Measurements from ENCODE around the gene STRBP. TPM values are rescaled to one million over a fixed set of nuclear protein-coding genes. Genes with fewer than 3 reads are reported as not detected.

Gene STRBP
- total RNA-seq, 1 experiment from 2014 or later: 39.9 TPM

- H4K20me1 ChIP-seq (ENCODE audit: insufficient read depth): no peaks in the 10 kb centered on the region
- H3K4me3 ChIP-seq: no peak overlapping the region
- no peaks in the 10 kb centered on the region for H3K9me3 ChIP-seq (ENCODE audit: insufficient read depth, low read depth)
- POLR2A ChIA-PET (ENCODE audit: unreplicated experiment): no interaction called here
- no peaks in the 10 kb centered on the region for H3K27me3 ChIP-seq (ENCODE audit: insufficient read depth, low read depth)
- BruUV-seq (replicated peaks): no TSS peak
- H3K4me1 ChIP-seq (replicated peaks; ENCODE audit: insufficient read depth): no peaks in the 10 kb centered on the region
- no peak overlapping the region for H3K4me2 ChIP-seq
- no peaks in the 10 kb centered on the region; the same call in 1 of the 2 replicates for H3K9me2 ChIP-seq (ENCODE audit: insufficient read depth)
- CTCF ChIA-PET: no interaction called here
- intact Hi-C loops (cut with micrococcal nuclease; ENCODE audit: unreplicated experiment): no loop called here
- H3K27ac ChIP-seq: no peak overlapping the region
- no peak overlapping the region for H2AFZ ChIP-seq
- TF ChIP-seq EZH2 (IDR thresholded peaks at IDR 0.05; ENCODE audit: low read depth) (no peak), CTCF (conservative IDR thresholded peaks at IDR 0.05) (no peak)
- no peak for DNase-seq
- no peaks in the 10 kb centered on the region for H3K36me3 ChIP-seq (ENCODE audit: low read depth)
- H3K79me2 ChIP-seq (ENCODE audit: low read depth): no peaks in the 10 kb centered on the region
- H3F3A ChIP-seq (ENCODE audit: insufficient read depth, low read depth): no peaks in the 10 kb centered on the region
These were observed 117.5 kb downstream of the STRBP start for GRCh38 chr9:123150708-123151503.

- CTCF ChIA-PET: no interaction called here
- Histone ChIP-seq H3K27ac (no peak overlapping the region), H3K9me3 (ENCODE audit: insufficient read depth, low read depth) (no peaks in the 10 kb centered on the region), H3K9me2 (ENCODE audit: insufficient read depth) (no peaks in the 10 kb centered on the region; the same call in 1 of the 2 replicates), H3K27me3 (ENCODE audit: insufficient read depth, low read depth) (no peaks in the 10 kb centered on the region), H2AFZ (no peak overlapping the region), H4K20me1 (ENCODE audit: insufficient read depth) (no peaks in the 10 kb centered on the region), H3K4me3 (no peak overlapping the region), H3K4me1 (replicated peaks; ENCODE audit: insufficient read depth) (no peaks in the 10 kb centered on the region), H3K79me2 (ENCODE audit: low read depth) (no peaks in the 10 kb centered on the region), H3K36me3 (ENCODE audit: low read depth) (no peaks in the 10 kb centered on the region), H3F3A (ENCODE audit: insufficient read depth, low read depth) (no peaks in the 10 kb centered on the region), H3K4me2 (no peak overlapping the region)
- POLR2A ChIA-PET (ENCODE audit: unreplicated experiment): no interaction called here
- no peak for TF ChIP-seq CTCF (conservative IDR thresholded peaks at IDR 0.05)
- TF ChIP-seq EZH2 (IDR thresholded peaks at IDR 0.05; ENCODE audit: low read depth): no peak
- DNase-seq: no peak
- BruUV-seq (replicated peaks): no TSS peak
- intact Hi-C loops (cut with micrococcal nuclease; ENCODE audit: unreplicated experiment): no loop called here
These were observed 119.3 kb downstream of the STRBP start for GRCh38 chr9:123149067-123149466.

- no peaks in the 10 kb centered on the region for H3K4me1 ChIP-seq (replicated peaks; ENCODE audit: insufficient read depth)
- H3K9me3 ChIP-seq (ENCODE audit: insufficient read depth, low read depth): no peaks in the 10 kb centered on the region
- DNase-seq: no peak
- H3F3A ChIP-seq (ENCODE audit: insufficient read depth, low read depth): no peaks in the 10 kb centered on the region
- H3K27ac ChIP-seq: no peak overlapping the region
- H3K4me3 ChIP-seq: no peak overlapping the region
- ChIA-PET CTCF (no interaction called here), POLR2A (ENCODE audit: unreplicated experiment) (no interaction called here)
- no peak overlapping the region for H2AFZ ChIP-seq
- H3K36me3 ChIP-seq (ENCODE audit: low read depth): no peaks in the 10 kb centered on the region
- TF ChIP-seq EZH2 (IDR thresholded peaks at IDR 0.05; ENCODE audit: low read depth) (no peak), CTCF (conservative IDR thresholded peaks at IDR 0.05) (no peak)
- no TSS peak for BruUV-seq (replicated peaks)
- no peaks in the 10 kb centered on the region for H4K20me1 ChIP-seq (ENCODE audit: insufficient read depth)
- no peak overlapping the region for H3K4me2 ChIP-seq
- intact Hi-C loops (cut with micrococcal nuclease; ENCODE audit: unreplicated experiment): no loop called here
- no peaks in the 10 kb centered on the region for H3K27me3 ChIP-seq (ENCODE audit: insufficient read depth, low read depth)
- H3K79me2 ChIP-seq (ENCODE audit: low read depth): no peaks in the 10 kb centered on the region
- no peaks in the 10 kb centered on the region for H3K9me2 ChIP-seq (ENCODE audit: insufficient read depth)
These were observed 130.2 kb downstream of the STRBP start for GRCh38 chr9:123138163-123138562.

Measured in PC-9 (cell line).